DND-41 (cell line): ENCODE results near the gene NEU4.

Experiments
- EZH2 ChIP-seq: IDR thresholded peaks from 3 replicates; pipeline ENCODE4 v1.6.1; 2012; ENCODE audit warnings: borderline replicate concordance, low read depth, mild to moderate bottlenecking, moderate library complexity, low read length, inconsistent platforms; ENCODE audit not compliant: severe bottlenecking
- TF ChIP-seq, protein P1 (sequence below): IDR thresholded peaks from 2 replicates; pipeline ENCODE4 v1.5.1; 2012; ENCODE audit warnings: borderline replicate concordance, low read length, moderate library complexity, mild to moderate bottlenecking; ENCODE audit not compliant: poor library complexity, severe bottlenecking; ENCODE audit errors: extremely low read depth

DNA sequence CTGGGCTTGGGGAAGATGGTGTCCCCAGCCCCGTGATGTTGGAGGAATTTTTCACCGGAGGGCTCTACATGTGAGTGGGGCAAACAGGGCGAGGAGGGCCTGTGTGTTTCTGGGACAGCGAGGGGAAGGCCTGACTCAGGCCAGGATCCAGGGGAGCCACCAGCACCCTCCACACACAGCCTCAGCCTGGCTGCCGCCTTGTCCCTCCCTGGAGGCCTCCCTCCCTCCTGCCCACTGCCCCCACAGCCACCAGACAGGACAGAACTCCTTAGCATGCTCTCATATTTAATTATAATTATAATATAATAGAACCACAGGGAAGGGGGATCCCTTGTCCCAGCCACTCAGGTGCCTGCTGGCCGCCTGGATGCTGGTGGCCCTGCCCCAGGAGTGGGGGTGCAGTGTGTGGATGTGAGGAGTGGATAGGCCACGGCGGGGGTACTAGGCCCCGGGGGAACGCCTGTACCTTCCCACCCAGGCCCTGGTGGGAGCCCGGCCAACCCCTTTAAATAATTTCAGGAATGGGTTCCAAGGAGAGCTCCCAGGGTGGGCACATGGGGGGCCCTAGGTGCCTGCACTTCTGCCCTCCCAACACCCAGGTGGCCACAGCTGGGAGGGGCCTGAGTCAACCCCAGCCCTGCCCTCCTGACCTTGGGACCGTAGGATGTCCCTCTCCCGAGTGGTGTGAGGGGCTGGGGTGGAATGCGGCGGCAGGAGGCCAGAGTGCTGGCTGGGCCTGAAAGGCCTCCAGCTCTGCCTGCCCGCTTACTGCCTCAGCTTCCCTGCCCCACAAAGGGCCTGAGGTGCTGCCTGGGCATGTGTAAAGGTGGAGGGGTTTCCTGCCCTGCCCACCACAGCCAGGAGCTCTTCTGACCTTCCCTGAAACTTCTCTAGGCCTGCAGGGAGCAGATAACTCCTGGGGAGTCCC is 40.9 kb downstream of the NEU4 start:
- TF ChIP-seq, protein P1, sequence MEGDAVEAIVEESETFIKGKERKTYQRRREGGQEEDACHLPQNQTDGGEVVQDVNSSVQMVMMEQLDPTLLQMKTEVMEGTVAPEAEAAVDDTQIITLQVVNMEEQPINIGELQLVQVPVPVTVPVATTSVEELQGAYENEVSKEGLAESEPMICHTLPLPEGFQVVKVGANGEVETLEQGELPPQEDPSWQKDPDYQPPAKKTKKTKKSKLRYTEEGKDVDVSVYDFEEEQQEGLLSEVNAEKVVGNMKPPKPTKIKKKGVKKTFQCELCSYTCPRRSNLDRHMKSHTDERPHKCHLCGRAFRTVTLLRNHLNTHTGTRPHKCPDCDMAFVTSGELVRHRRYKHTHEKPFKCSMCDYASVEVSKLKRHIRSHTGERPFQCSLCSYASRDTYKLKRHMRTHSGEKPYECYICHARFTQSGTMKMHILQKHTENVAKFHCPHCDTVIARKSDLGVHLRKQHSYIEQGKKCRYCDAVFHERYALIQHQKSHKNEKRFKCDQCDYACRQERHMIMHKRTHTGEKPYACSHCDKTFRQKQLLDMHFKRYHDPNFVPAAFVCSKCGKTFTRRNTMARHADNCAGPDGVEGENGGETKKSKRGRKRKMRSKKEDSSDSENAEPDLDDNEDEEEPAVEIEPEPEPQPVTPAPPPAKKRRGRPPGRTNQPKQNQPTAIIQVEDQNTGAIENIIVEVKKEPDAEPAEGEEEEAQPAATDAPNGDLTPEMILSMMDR = no peak
- no peak for TF ChIP-seq EZH2
